DMS114 treated with DMSO at 0.1 percent for 48 hours (cell line): ENCODE results near the gene SPATA3.

Experiments
- DNase-seq: peaks from one replicate; lab custom pipeline; 2025; ENCODE audit not compliant: unreplicated experiment; lab: John Stamatoyannopoulos, UW

SPATA3 gene

GRCh38 chr2:231047923-231048915, 52.3 kb downstream of the SPATA3 start:
- no peak for DNase-seq

GRCh38 chr2:231049286-231050017, 53.5 kb downstream of the SPATA3 start:
- no peak for DNase-seq

- no peak for DNase-seq
Measured at GRCh38 chr2:231050018-231050901, 54.3 kb downstream of the SPATA3 start.

GRCh38 chr2:231051116-231051515, 55.2 kb downstream of the SPATA3 start:
- no peak for DNase-seq

- DNase-seq: peak; percentile 83
Measured at GRCh38 chr2:231052494-231053451, 56.9 kb downstream of the SPATA3 start.

GRCh38 chr2:231053846-231054245, 57.9 kb downstream of the SPATA3 start:
- DNase-seq: no peak

GRCh38 chr2:231056453-231057416, 60.8 kb downstream of the SPATA3 start, which contains the start of gene PSMD1:
TSS of gene PSMD1 (plus strand) at chr2:231056867. CDS start at chr2:231057026, 159 bp downstream.
- peak; percentile 82 for DNase-seq

- DNase-seq: no peak
Measured at GRCh38 chr2:231057590-231057989, 61.7 kb downstream of the SPATA3 start.
